Measurements from ENCODE around the gene EFCAB11.
"Not testable (repeated sequence)": the region's sequence is repeated elsewhere in the genome, so short reads cannot be mapped to it uniquely, and the experiment has no call there.

EFCAB11 gene

GRCh38 chr14:89911010-89911919 lies 43.3 kb downstream of the EFCAB11 start:
- no peaks in the 10 kb centered on the region for H3K36me3 ChIP-seq (ENCODE audit: insufficient read depth, low read length)
- no peak overlapping the region for H3K9ac ChIP-seq (ENCODE audit: low read depth, low read length)

DNA sequence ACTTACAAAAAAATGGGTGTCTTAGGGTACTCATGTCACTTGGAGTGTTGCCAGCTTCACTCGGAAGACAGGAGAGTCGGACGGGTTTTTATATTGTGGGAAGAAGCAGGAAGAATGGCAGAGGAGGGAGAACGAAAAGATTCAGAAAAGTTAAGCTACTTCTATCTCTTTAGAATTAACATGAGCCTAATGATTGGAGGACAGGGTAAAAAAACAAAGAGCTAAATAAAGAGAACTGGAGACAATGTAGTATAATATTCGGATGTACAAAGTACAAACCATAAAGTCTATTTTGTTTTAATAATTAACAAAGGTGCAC lies 43.9 kb downstream of the EFCAB11 start:
- H3K9ac ChIP-seq (ENCODE audit: low read depth, low read length): no peak overlapping the region

More at GRCh38 chr14:89911010-89911919, 43.3 kb downstream of the EFCAB11 start:
- Histone ChIP-seq H3K4me1 (ENCODE audit: insufficient read depth, low read length) (peaks cover 27% of the 10 kb centered on the region), H3K9me3 (ENCODE audit: control insufficient read depth, insufficient read depth, low read length) (no peaks in the 10 kb centered on the region)

DNA sequence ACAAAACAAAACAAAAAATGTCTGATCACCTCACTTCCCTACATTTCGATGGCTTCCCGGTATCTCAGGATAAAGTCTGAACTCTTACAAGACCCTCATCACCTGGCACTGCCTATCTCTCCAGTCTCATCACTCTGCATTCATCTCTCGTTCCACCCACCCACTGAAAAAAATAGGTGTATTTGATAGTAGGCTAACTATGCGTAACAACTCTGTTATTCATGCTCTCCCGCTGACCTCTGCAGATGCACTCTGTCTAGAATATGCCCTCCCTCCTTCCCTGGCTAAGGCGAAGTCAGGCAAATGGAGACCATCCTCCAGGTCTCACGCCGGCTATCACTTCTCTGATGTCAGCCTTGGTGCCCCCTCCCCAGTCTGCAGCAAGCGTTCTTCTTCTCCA lies 44.9 kb downstream of the EFCAB11 start:
- H3K9ac ChIP-seq (ENCODE audit: low read depth, low read length): no peak overlapping the region
- peaks cover 27% of the 10 kb centered on the region for H3K4me1 ChIP-seq (ENCODE audit: insufficient read depth, low read length)
- no peaks in the 10 kb centered on the region for H3K36me3 ChIP-seq (ENCODE audit: insufficient read depth, low read length)
- no peaks in the 10 kb centered on the region for H3K9me3 ChIP-seq (ENCODE audit: control insufficient read depth, insufficient read depth, low read length)

More for the DNA sequence above, 43.9 kb downstream of the EFCAB11 start:
- Histone ChIP-seq H3K36me3 (ENCODE audit: insufficient read depth, low read length) (no peaks in the 10 kb centered on the region), H3K9me3 (ENCODE audit: control insufficient read depth, insufficient read depth, low read length) (no peaks in the 10 kb centered on the region), H3K4me1 (ENCODE audit: insufficient read depth, low read length) (peaks cover 27% of the 10 kb centered on the region)

DNA sequence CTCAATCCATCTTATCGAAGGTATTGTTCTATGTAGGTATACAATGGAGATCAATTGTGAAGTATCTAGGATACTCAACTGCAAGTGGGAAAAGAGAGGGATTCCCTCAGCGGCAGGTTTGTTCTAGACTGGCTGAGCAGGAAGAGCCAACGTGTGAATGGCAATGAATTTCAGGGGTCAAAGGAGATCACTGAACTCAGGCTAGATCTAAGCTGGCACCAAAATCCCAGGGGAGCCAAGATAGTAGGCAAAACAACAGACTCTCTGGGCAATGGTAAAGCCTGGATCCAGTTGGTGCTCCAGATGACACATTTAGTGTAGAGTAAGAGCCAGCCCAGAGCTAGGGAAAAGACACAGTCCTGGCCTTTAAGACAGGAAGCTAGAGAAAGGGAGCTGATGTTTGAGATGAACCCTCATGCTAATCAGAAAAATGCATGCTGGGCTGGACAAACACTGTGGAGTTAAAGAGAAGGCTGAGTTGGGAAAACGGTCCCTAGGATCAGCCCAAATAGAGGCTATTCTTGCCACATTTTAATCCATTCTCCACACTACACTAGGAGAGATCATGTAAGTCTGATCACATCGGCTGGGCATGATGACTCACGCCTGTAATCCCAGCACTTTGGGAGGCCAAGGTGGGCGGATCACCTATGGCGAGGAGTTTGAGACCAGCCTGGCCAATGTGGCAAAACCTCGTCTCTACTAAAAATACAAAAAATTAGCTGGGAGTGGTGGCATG lies 45.6 kb downstream of the EFCAB11 start:
- H3K9me3 ChIP-seq (ENCODE audit: control insufficient read depth, insufficient read depth, low read length): no peaks in the 10 kb centered on the region
- no peaks in the 10 kb centered on the region for H3K36me3 ChIP-seq (ENCODE audit: insufficient read depth, low read length)
- peaks cover 27% of the 10 kb centered on the region for H3K4me1 ChIP-seq (ENCODE audit: insufficient read depth, low read length)
- H3K9ac ChIP-seq (ENCODE audit: low read depth, low read length): no peak overlapping the region

GRCh38 chr14:89907655-89908054 lies 46.9 kb downstream of the EFCAB11 start:
- H3K4me1 ChIP-seq (ENCODE audit: insufficient read depth, low read length): peaks cover 22% of the 10 kb centered on the region
- no peaks in the 10 kb centered on the region for H3K9me3 ChIP-seq (ENCODE audit: control insufficient read depth, insufficient read depth, low read length)
- no peaks in the 10 kb centered on the region for H3K36me3 ChIP-seq (ENCODE audit: insufficient read depth, low read length)
- H3K9ac ChIP-seq (ENCODE audit: low read depth, low read length): no peak overlapping the region

DNA sequence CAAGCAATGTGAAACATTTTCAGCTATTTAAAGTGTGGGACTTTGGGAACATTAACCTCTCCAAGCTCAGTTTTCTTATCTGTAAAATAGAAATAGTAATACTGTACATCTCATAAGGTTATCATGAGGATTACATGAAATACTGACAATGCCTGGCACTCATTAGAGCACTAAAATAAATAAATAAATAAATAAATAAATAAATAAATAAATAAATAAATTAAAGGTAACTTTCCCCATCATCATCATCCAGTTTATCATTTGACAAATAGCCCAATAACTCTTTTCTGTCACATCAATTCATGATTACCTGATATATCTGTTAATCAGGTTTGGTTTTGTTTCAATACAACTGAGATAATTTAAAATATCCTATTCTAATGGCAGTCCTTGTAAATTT lies 48.5 kb downstream of the EFCAB11 start:
- Histone ChIP-seq H3K9ac (ENCODE audit: low read depth, low read length) (no peak overlapping the region), H3K4me1 (ENCODE audit: insufficient read depth, low read length) (peaks cover 7% of the 10 kb centered on the region), H3K36me3 (ENCODE audit: insufficient read depth, low read length) (no peaks in the 10 kb centered on the region), H3K9me3 (ENCODE audit: control insufficient read depth, insufficient read depth, low read length) (no peaks in the 10 kb centered on the region)

DNA sequence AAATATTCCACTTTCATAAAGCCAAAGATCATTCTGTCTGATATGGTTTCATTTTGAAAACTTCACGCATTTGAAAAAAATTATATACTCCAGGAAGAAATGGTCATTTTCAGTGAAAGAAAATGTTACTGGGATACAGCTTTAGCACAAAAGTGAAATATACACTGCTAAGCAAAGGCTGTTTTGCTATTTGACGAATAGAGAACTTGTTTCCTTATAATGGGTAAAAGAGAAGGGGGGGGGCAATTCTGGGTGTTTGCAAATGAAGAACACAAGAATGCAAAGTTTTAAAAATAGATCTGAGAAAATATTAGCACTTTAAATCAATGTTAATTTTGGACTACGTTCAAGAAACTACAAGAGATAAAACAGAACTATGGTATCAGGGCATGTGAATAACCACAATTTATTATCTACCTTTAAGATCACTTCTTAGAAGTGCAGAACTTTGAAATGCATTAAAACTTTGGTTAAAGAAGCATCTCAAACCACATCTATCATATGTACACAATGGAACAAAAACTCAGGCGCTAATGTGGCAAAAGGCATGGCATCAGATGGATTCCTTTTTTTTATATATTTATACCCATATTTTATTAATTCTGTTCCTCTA lies 51.1 kb downstream of the EFCAB11 start:
- no peaks in the 10 kb centered on the region; the same call in 1 of the 2 replicates for H3K4me1 ChIP-seq (ENCODE audit: insufficient read depth, low read length)

GRCh38 chr14:89902881-89903280 lies 51.6 kb downstream of the EFCAB11 start:
- Histone ChIP-seq H3K4me1 (ENCODE audit: insufficient read depth, low read length) (no peaks in the 10 kb centered on the region; the same call in 1 of the 2 replicates), H3K9ac (ENCODE audit: low read depth, low read length) (no peak overlapping the region), H3K36me3 (ENCODE audit: insufficient read depth, low read length) (no peaks in the 10 kb centered on the region), H3K9me3 (ENCODE audit: control insufficient read depth, insufficient read depth, low read length) (no peaks in the 10 kb centered on the region)

More for the DNA sequence above, 51.1 kb downstream of the EFCAB11 start:
- Histone ChIP-seq H3K9me3 (ENCODE audit: control insufficient read depth, insufficient read depth, low read length) (no peaks in the 10 kb centered on the region), H3K36me3 (ENCODE audit: insufficient read depth, low read length) (no peaks in the 10 kb centered on the region), H3K9ac (ENCODE audit: low read depth, low read length) (no peak overlapping the region)

- H3K9ac ChIP-seq (ENCODE audit: low read depth, low read length): no peak overlapping the region
- no peaks in the 10 kb centered on the region for H3K36me3 ChIP-seq (ENCODE audit: insufficient read depth, low read length)
- no peaks in the 10 kb centered on the region for H3K4me1 ChIP-seq (ENCODE audit: insufficient read depth, low read length)
- H3K9me3 ChIP-seq (ENCODE audit: control insufficient read depth, insufficient read depth, low read length): no peaks in the 10 kb centered on the region
Observed at GRCh38 chr14:89900802-89901201, 53.7 kb downstream of the EFCAB11 start.

DNA sequence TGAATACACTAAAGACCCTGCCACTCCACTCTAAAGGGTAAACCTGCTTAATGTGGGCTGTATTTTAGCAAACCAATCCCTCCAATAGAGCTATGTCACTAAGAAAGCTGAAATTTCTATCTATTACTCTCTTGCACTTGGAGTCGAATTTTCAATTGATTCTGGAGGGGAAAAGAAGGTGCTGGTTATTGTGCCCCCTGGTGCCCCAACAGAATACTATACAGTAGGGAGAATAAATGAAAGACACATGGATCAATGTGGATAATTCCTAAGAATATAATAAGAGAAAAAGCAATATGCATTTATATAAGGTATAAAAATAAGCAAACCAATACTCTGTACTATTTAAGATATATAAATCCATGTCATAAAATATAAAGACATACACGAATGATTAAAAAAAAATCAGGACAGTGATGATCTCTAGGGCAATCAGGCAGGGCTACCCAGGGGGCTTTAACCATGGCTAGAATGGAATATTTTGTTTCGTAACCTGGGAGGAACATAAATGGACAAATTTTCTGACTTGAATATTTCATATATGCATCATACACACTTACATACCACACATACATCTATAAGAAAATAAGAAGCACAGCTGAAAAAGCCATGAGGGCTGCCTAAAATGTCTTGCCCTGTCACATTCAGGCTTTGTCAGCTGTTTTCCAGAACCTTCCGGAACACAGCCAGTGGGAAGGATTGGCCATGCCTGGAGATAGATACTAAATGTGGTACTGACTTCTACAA lies 54.4 kb downstream of the EFCAB11 start:
- Histone ChIP-seq H3K36me3 (ENCODE audit: insufficient read depth, low read length) (no peaks in the 10 kb centered on the region), H3K9ac (ENCODE audit: low read depth, low read length) (no peak overlapping the region), H3K4me1 (ENCODE audit: insufficient read depth, low read length) (no peaks in the 10 kb centered on the region), H3K9me3 (ENCODE audit: control insufficient read depth, insufficient read depth, low read length) (no peaks in the 10 kb centered on the region)

GRCh38 chr14:89899291-89899690 lies 55.2 kb downstream of the EFCAB11 start:
- no peaks in the 10 kb centered on the region for H3K4me1 ChIP-seq (ENCODE audit: insufficient read depth, low read length)
- H3K36me3 ChIP-seq (ENCODE audit: insufficient read depth, low read length): no peaks in the 10 kb centered on the region

DNA sequence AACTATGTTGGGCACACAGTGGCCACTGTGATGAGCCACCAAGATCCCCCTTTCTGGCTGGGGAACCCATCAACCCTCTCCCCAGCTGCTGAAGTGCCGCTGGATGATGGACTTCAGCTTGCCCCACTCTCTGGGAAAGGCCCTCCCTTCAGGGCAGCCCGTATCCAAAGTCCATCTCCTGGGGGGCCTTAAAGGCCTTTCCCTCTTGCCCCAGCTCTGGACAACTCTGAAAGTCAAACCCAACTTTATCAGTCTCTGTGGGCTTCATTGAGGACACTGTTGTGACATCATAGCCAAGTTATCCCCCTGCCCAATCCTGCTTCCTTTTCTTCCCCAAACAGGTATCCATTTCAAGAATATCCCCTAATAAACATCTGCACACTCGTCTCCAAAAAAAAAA lies 61.1 kb downstream of the EFCAB11 start:
- not testable (repeated sequence) for H3K9ac ChIP-seq (ENCODE audit: low read depth, low read length); H3K36me3 ChIP-seq (ENCODE audit: insufficient read depth, low read length); H3K9me3 ChIP-seq (ENCODE audit: control insufficient read depth, insufficient read depth, low read length); H3K4me1 ChIP-seq (ENCODE audit: insufficient read depth, low read length)

More at GRCh38 chr14:89899291-89899690, 55.2 kb downstream of the EFCAB11 start:
- H3K9me3 ChIP-seq (ENCODE audit: control insufficient read depth, insufficient read depth, low read length): no peaks in the 10 kb centered on the region
- H3K9ac ChIP-seq (ENCODE audit: low read depth, low read length): no peak overlapping the region

- no peaks in the 10 kb centered on the region for H3K36me3 ChIP-seq (ENCODE audit: insufficient read depth, low read length)
- H3K9ac ChIP-seq (ENCODE audit: low read depth, low read length): no peak overlapping the region
- no peaks in the 10 kb centered on the region for H3K9me3 ChIP-seq (ENCODE audit: control insufficient read depth, insufficient read depth, low read length)
Observed at GRCh38 chr14:89892953-89893352, 61.6 kb downstream of the EFCAB11 start.

GRCh38 chr14:89891721-89892120 lies 62.8 kb downstream of the EFCAB11 start:
- not testable (repeated sequence) for H3K4me1 ChIP-seq (ENCODE audit: insufficient read depth, low read length); H3K36me3 ChIP-seq (ENCODE audit: insufficient read depth, low read length); H3K9ac ChIP-seq (ENCODE audit: low read depth, low read length); H3K9me3 ChIP-seq (ENCODE audit: control insufficient read depth, insufficient read depth, low read length)

More at GRCh38 chr14:89892953-89893352, 61.6 kb downstream of the EFCAB11 start:
- H3K4me1 ChIP-seq (ENCODE audit: insufficient read depth, low read length): no peaks in the 10 kb centered on the region
